Measurements from ENCODE around the gene TMPRSS3. TPM values are rescaled to one million over a fixed set of nuclear protein-coding genes. Genes with fewer than 3 reads are reported as not detected.
A peak's percentile ranks its signal among the peaks of the same experiment; 100 is the strongest.

Gene TMPRSS3
- total RNA-seq (2014; rRNA removed; shearing (Covaris generic); ENCODE audit: low replicate concordance) = not detected in 2 replicates

- no peak within 1 kb of the TSS for H3K27ac ChIP-seq (ENCODE audit: low read length)
- DNase-seq = no peak
- no peaks in the 10 kb centered on the region for H4K20me1 ChIP-seq (ENCODE audit: insufficient read depth, low read depth, low read length)
- no peak within 1 kb of the TSS for H3K9ac ChIP-seq (ENCODE audit: low read length)
- no peaks in the 10 kb centered on the region for H3K36me3 ChIP-seq (ENCODE audit: insufficient read depth, low read length)
- no peak within 1 kb of the TSS for H2AFZ ChIP-seq (ENCODE audit: low read length)
- H3K4me1 ChIP-seq (ENCODE audit: low read length) = peaks cover 51% of the 10 kb centered on the region
- peak within 1 kb of the TSS; percentile 36; the same call in 1 of the 2 replicates for H3K4me3 ChIP-seq (ENCODE audit: low read length)
- no peaks in the 10 kb centered on the region for H3K9me2 ChIP-seq (replicated peaks; ENCODE audit: insufficient read depth, low read length)
- peak within 1 kb of the TSS; percentile 66 for H3K4me2 ChIP-seq (ENCODE audit: low read depth, low read length, poor library complexity, severe bottlenecking)
- H3K79me2 ChIP-seq (ENCODE audit: low read length) = no peaks in the 10 kb centered on the region
- no peaks in the 10 kb centered on the region for H3K27me3 ChIP-seq (ENCODE audit: low read length)
- no peaks in the 10 kb centered on the region for H3K9me3 ChIP-seq (ENCODE audit: low read length)
Measured at GRCh38 chr21:42395905-42396651, at the start of gene TMPRSS3. Gene TMPRSS3 (minus strand): TSS chr21:42396052. CDS start chr21:42395417, 635 bp downstream.

DNA sequence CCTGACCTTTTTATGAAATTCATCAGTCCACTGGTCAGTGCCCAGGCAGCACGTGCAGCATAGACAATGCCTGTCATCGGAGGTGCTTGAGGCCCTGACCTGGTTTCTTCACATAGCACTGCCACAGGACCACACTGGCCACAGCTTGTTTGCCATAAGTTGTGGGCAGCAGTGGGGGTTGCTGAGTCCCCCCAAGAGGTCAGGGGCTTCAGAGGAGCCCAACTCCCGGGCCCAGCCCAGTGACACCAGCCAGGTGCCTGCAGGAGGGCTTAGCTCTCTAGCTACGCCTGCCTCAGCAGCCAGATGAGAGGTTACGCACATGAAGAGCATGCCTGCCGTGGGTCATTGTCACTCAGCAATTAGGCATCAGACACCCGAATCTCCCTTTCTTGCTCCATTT lies 49.5 kb upstream of the TMPRSS3 start:
- no peak for DNase-seq
- no peaks in the 10 kb centered on the region for H3K4me1 ChIP-seq (ENCODE audit: low read length)
- H3K36me3 ChIP-seq (ENCODE audit: insufficient read depth, low read length) = no peaks in the 10 kb centered on the region
- H3K4me2 ChIP-seq (ENCODE audit: low read depth, low read length, poor library complexity, severe bottlenecking) = no peak overlapping the region
- H3K9ac ChIP-seq (ENCODE audit: low read length) = no peak overlapping the region
- no peaks in the 10 kb centered on the region for H3K9me3 ChIP-seq (ENCODE audit: low read length)
- no peaks in the 10 kb centered on the region for H3K9me2 ChIP-seq (replicated peaks; ENCODE audit: insufficient read depth, low read length)
- no peak overlapping the region for H3K27ac ChIP-seq (ENCODE audit: low read length)
- 0 out of 2 replicates have a peak, but pooled peaks cover 6% of the 10 kb centered on the region for H4K20me1 ChIP-seq (ENCODE audit: insufficient read depth, low read depth, low read length)
- no peaks in the 10 kb centered on the region for H3K79me2 ChIP-seq (ENCODE audit: low read length)
- no peaks in the 10 kb centered on the region for H3K27me3 ChIP-seq (ENCODE audit: low read length)
- no peak overlapping the region for H3K4me3 ChIP-seq (ENCODE audit: low read length)
- H2AFZ ChIP-seq (ENCODE audit: low read length) = no peak overlapping the region

DNA sequence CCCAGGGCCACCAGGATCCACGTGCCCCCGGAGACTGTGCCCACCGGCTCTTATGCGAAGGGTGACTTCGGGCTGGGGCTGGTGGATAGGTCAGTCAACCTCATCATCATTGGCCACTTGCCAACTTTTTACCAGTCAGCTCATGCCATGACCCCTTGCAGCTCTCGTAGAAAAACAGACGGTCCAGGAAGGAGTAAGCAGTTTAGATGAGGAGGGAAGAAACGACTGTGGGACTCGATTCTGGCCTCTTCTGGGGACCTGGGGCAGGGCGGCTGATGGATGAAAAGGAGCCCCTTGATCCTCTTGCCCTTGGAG lies 48.9 kb upstream of the TMPRSS3 start:
- DNase-seq = no peak
- H3K36me3 ChIP-seq (ENCODE audit: insufficient read depth, low read length) = no peaks in the 10 kb centered on the region
- no peak overlapping the region for H3K4me2 ChIP-seq (ENCODE audit: low read depth, low read length, poor library complexity, severe bottlenecking)

DNA sequence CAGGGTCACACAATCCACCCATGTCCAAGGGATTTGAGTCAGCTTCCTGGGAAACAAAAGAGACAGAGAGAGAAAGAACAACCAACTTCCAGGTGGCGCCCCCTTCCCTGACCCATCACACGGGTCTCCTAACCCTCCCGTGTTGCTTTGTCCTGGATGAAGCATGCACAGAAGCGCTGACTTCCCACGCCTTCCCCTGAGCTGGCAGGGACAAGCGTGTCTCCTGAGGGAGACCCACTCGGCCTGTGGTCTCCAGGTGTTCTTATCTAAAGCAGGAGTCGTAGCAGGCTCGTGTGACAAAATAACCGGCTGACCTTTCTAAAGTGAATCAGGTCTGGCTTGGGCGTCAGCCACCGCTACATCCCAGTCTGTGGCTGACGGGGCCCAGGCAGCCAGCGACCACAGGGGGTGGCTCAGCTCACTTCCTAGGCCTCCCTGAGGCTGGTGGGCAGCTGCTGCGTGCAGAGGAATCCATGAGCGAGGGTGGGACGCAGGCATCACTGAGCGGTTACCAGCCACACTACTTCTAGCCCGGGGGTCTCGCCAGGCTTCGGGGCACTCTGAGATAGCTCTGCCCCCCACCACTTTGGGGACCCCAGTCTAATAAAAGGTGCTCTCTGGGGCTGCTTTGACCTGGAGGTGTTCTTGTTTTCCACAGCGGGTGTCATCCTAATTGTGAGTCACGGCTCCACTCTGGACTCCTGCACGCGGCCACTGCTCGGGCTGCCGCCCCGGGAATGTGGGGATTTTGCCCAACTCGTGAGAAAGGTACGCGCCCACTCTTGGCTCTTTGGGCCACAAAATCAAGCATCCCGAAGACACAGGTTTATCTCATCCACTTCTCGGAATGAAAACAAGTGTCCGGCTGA lies 48.3 kb upstream of the TMPRSS3 start:
- 0 out of 2 replicates have a peak, but pooled peaks cover 6% of the 10 kb centered on the region for H4K20me1 ChIP-seq (ENCODE audit: insufficient read depth, low read depth, low read length)
- no peaks in the 10 kb centered on the region for H3K27me3 ChIP-seq (ENCODE audit: low read length)
- H2AFZ ChIP-seq (ENCODE audit: low read length) = no peak overlapping the region
- no peaks in the 10 kb centered on the region for H3K36me3 ChIP-seq (ENCODE audit: insufficient read depth, low read length)
- no peak for DNase-seq
- H3K4me3 ChIP-seq (ENCODE audit: low read length) = no peak overlapping the region
- no peaks in the 10 kb centered on the region for H3K79me2 ChIP-seq (ENCODE audit: low read length)
- H3K9me3 ChIP-seq (ENCODE audit: low read length) = no peaks in the 10 kb centered on the region
- no peaks in the 10 kb centered on the region for H3K9me2 ChIP-seq (replicated peaks; ENCODE audit: insufficient read depth, low read length)
- no peak overlapping the region for H3K9ac ChIP-seq (ENCODE audit: low read length)
- no peaks in the 10 kb centered on the region for H3K4me1 ChIP-seq (ENCODE audit: low read length)
- no peak overlapping the region for H3K27ac ChIP-seq (ENCODE audit: low read length)
- no peak overlapping the region for H3K4me2 ChIP-seq (ENCODE audit: low read depth, low read length, poor library complexity, severe bottlenecking)

More for the DNA sequence above, 48.9 kb upstream of the TMPRSS3 start:
- Histone ChIP-seq H3K4me1 (ENCODE audit: low read length) (no peaks in the 10 kb centered on the region), H3K79me2 (ENCODE audit: low read length) (no peaks in the 10 kb centered on the region), H3K27ac (ENCODE audit: low read length) (no peak overlapping the region), H3K9me2 (replicated peaks; ENCODE audit: insufficient read depth, low read length) (no peaks in the 10 kb centered on the region), H3K9me3 (ENCODE audit: low read length) (no peaks in the 10 kb centered on the region), H3K9ac (ENCODE audit: low read length) (no peak overlapping the region), H3K4me3 (ENCODE audit: low read length) (no peak overlapping the region), H2AFZ (ENCODE audit: low read length) (no peak overlapping the region), H4K20me1 (ENCODE audit: insufficient read depth, low read depth, low read length) (0 out of 2 replicates have a peak, but pooled peaks cover 6% of the 10 kb centered on the region), H3K27me3 (ENCODE audit: low read length) (no peaks in the 10 kb centered on the region)

DNA sequence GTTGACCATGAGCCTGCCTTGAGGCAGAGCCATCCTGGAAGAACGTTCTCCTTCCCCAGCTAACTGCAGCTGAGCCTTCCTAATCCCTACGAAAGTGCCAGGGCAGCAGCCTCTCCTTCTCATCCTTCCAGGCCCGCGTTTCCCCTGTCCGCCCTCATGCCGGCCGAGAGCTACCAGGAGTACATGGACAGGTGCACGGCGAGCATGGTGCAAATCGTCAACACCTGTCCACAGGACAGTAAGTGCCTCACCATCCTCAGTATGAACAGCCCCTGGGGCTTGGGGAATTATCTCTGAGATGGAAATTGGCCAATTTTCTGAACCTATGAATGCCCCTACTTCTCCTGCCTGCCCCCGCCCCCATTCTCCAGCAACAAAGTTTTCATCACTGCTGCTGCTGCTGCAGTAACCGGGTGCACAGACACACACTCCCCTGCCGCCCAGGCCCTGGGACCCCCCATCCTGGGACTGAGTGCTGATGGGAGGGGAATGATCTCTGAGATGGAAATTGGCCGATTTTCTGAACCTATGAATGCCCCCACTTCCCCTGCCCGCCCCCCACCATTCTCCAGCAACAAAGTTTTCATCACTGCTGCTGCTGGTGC lies 47.4 kb upstream of the TMPRSS3 start:
- Histone ChIP-seq H3K27ac (ENCODE audit: low read length) (no peak overlapping the region), H4K20me1 (ENCODE audit: insufficient read depth, low read depth, low read length) (0 out of 2 replicates have a peak, but pooled peaks cover 6% of the 10 kb centered on the region), H3K4me2 (ENCODE audit: low read depth, low read length, poor library complexity, severe bottlenecking) (no peak overlapping the region), H3K4me3 (ENCODE audit: low read length) (no peak overlapping the region), H3K36me3 (ENCODE audit: insufficient read depth, low read length) (no peaks in the 10 kb centered on the region), H3K27me3 (ENCODE audit: low read length) (no peaks in the 10 kb centered on the region), H2AFZ (ENCODE audit: low read length) (no peak overlapping the region), H3K9me3 (ENCODE audit: low read length) (no peaks in the 10 kb centered on the region), H3K9me2 (replicated peaks; ENCODE audit: insufficient read depth, low read length) (no peaks in the 10 kb centered on the region), H3K9ac (ENCODE audit: low read length) (no peak overlapping the region), H3K79me2 (ENCODE audit: low read length) (no peaks in the 10 kb centered on the region), H3K4me1 (ENCODE audit: low read length) (no peaks in the 10 kb centered on the region)
- DNase-seq = no peak

- H3K36me3 ChIP-seq (ENCODE audit: insufficient read depth, low read length) = no peaks in the 10 kb centered on the region
Measured at GRCh38 chr21:42441963-42442362, 46.1 kb upstream of the TMPRSS3 start.

DNA sequence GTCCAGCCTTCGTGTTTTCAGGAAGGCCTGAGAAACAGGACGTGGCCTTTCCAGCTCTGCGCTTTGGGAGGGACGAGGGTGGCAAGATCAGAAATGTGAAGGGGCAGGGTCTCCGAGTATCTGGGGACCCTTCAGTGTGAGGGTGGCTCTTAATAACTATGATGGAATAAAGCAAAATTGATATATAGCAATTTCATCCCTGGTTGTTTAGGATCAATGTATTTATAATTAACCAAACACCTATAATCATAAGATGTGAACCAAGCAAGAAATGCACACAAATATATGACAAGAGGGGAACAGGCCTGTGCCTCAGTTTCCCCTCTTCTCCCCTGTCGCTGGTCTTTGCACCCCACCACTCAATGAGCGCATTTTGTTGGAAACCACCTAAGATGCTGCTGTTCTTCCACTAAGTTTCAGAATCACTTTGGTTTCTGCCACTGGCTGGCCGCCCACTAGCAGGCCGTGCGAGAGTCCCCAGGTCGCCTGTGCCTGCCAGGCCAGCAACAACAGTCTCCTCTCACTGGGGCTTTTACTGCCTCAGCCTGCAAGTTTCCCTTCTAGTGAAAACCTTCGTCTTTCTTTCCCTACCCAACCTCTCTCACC lies 44.4 kb upstream of the TMPRSS3 start:
- Histone ChIP-seq H3K36me3 (ENCODE audit: insufficient read depth, low read length) (no peaks in the 10 kb centered on the region), H3K9me3 (ENCODE audit: low read length) (no peaks in the 10 kb centered on the region), H2AFZ (ENCODE audit: low read length) (no peak overlapping the region), H4K20me1 (ENCODE audit: insufficient read depth, low read depth, low read length) (0 out of 2 replicates have a peak, but pooled peaks cover 6% of the 10 kb centered on the region), H3K27ac (ENCODE audit: low read length) (no peak overlapping the region), H3K9ac (ENCODE audit: low read length) (no peak overlapping the region), H3K4me3 (ENCODE audit: low read length) (no peak overlapping the region), H3K4me1 (ENCODE audit: low read length) (no peaks in the 10 kb centered on the region), H3K79me2 (ENCODE audit: low read length) (no peaks in the 10 kb centered on the region), H3K4me2 (ENCODE audit: low read depth, low read length, poor library complexity, severe bottlenecking) (no peak overlapping the region), H3K9me2 (replicated peaks; ENCODE audit: insufficient read depth, low read length) (no peaks in the 10 kb centered on the region), H3K27me3 (ENCODE audit: low read length) (no peaks in the 10 kb centered on the region)
- DNase-seq = no peak

More at GRCh38 chr21:42441963-42442362, 46.1 kb upstream of the TMPRSS3 start:
- DNase-seq = no peak
- Histone ChIP-seq H3K79me2 (ENCODE audit: low read length) (no peaks in the 10 kb centered on the region), H3K9me2 (replicated peaks; ENCODE audit: insufficient read depth, low read length) (no peaks in the 10 kb centered on the region), H3K27me3 (ENCODE audit: low read length) (no peaks in the 10 kb centered on the region), H3K9me3 (ENCODE audit: low read length) (no peaks in the 10 kb centered on the region), H4K20me1 (ENCODE audit: insufficient read depth, low read depth, low read length) (0 out of 2 replicates have a peak, but pooled peaks cover 6% of the 10 kb centered on the region), H3K27ac (ENCODE audit: low read length) (no peak overlapping the region), H3K4me3 (ENCODE audit: low read length) (no peak overlapping the region), H3K9ac (ENCODE audit: low read length) (no peak overlapping the region), H3K4me2 (ENCODE audit: low read depth, low read length, poor library complexity, severe bottlenecking) (no peak overlapping the region), H2AFZ (ENCODE audit: low read length) (no peak overlapping the region), H3K4me1 (ENCODE audit: low read length) (no peaks in the 10 kb centered on the region)
